HepG2 (cell line): ENCODE data around the gene ZNF865. TPM values are rescaled to one million over a fixed set of nuclear protein-coding genes. Genes with fewer than 3 reads are reported as not detected.

Experiments used
- ATM ChIP-seq: fragments of 450-650 bp; IDR thresholded peaks from 2 replicates; pipeline ENCODE4 v1.7.1; 2017; ENCODE audit warnings: mild to moderate bottlenecking, borderline replicate concordance
- CREB1 ChIP-seq, 2 experiments: fragments of 450-650 bp in 1 of 2; IDR thresholded peaks; 2 replicates each; pipeline ENCODE4 v1.6.1; 2016 to 2017; ENCODE audit warnings: control low read depth in 1 of 2, mild to moderate bottlenecking in 1 of 2, missing compliant biosample characterization in 1 of 2, missing genetic modification characterization in 1 of 2
- FOXJ3 ChIP-seq: sonication (generic); formaldehyde crosslinking; IDR thresholded peaks from 2 replicates; pipeline ENCODE4 v1.4.0; 2020; ENCODE audit warnings: missing genetic modification reagents, mild to moderate bottlenecking, borderline replicate concordance
- GATA4 ChIP-seq: sonication (generic); IDR thresholded peaks from 2 replicates; pipeline ENCODE4 v1.6.1; 2016; ENCODE audit warnings: antibody characterized with exemption, low read depth, borderline replicate concordance
- HMG20B ChIP-seq: conservative IDR thresholded peaks from 2 replicates; pipeline ENCODE4 v1.6.1; 2016; ENCODE audit warnings: missing genetic modification reagents, missing compliant biosample characterization
- HMGA1 ChIP-seq: sonication (generic); formaldehyde crosslinking; conservative IDR thresholded peaks from 2 replicates; pipeline ENCODE4 v1.4.0; 2020; ENCODE audit warnings: missing genetic modification reagents
- MAF1 ChIP-seq: sonication (generic); formaldehyde crosslinking; IDR thresholded peaks from 2 replicates; pipeline ENCODE4 v1.5.0; 2020; ENCODE audit warnings: missing genetic modification reagents, borderline replicate concordance
- MBNL3 ChIP-seq: fragments of 250-450 bp; sonication (Bioruptor Pico); conservative IDR thresholded peaks from 2 replicates; pipeline ENCODE4 v1.8.0; 2022; ENCODE audit warnings: mild to moderate bottlenecking, inconsistent platforms
- MEF2D ChIP-seq: sonication (generic); formaldehyde crosslinking; IDR thresholded peaks from 2 replicates; pipeline ENCODE4 v1.5.1; 2020; ENCODE audit warnings: mild to moderate bottlenecking, missing genetic modification reagents
- SP4 ChIP-seq: sonication (generic); formaldehyde crosslinking; IDR thresholded peaks from 2 replicates; pipeline ENCODE4 v1.8.1; 2023; ENCODE audit warnings: mild to moderate bottlenecking, missing genetic modification reagents
- TBL1XR1 ChIP-seq: fragments of 150-350 bp; IDR thresholded peaks from 2 replicates; pipeline ENCODE4 v1.6.1; 2014; ENCODE audit warnings: borderline replicate concordance, low read length; ENCODE audit not compliant: partially characterized antibody
- THAP11 ChIP-seq: IDR thresholded peaks from 2 replicates; pipeline ENCODE4 v1.6.1; 2016; ENCODE audit warnings: missing biosample characterization, missing genetic modification reagents
- TSC22D2 ChIP-seq: sonication (generic); formaldehyde crosslinking; IDR thresholded peaks from 2 replicates; pipeline ENCODE4 v1.5.1; 2020; ENCODE audit warnings: missing genetic modification reagents, mild to moderate bottlenecking, borderline replicate concordance
- ZKSCAN5 ChIP-seq: sonication (generic); formaldehyde crosslinking; IDR thresholded peaks from 2 replicates; pipeline ENCODE4 v1.5.1; 2020; ENCODE audit warnings: mild to moderate bottlenecking, missing genetic modification reagents
- ZMAT3 ChIP-seq: sonication (generic); formaldehyde crosslinking; conservative IDR thresholded peaks from 2 replicates; pipeline ENCODE4 v1.7.0; 2021; ENCODE audit warnings: missing genetic modification reagents
- ZNF180 ChIP-seq: sonication (generic); formaldehyde crosslinking; IDR thresholded peaks from 2 replicates; pipeline ENCODE4 v1.4.0; 2020; ENCODE audit warnings: low read depth, missing genetic modification reagents, borderline replicate concordance
- ZNF263 ChIP-seq: sonication (generic); formaldehyde crosslinking; IDR thresholded peaks from 2 replicates; pipeline ENCODE4 v1.4.0; 2020; ENCODE audit warnings: missing genetic modification reagents
- ZNF296 ChIP-seq: sonication (generic); formaldehyde crosslinking; conservative IDR thresholded peaks from 2 replicates; pipeline ENCODE4 v1.5.0; 2020; ENCODE audit warnings: mild to moderate bottlenecking, missing genetic modification reagents
- ZNF503 ChIP-seq: sonication (generic); formaldehyde crosslinking; IDR thresholded peaks from 2 replicates; pipeline ENCODE4 v1.4.0; 2020; ENCODE audit warnings: missing genetic modification reagents
- ZNF619 ChIP-seq: sonication (generic); formaldehyde crosslinking; IDR thresholded peaks from 2 replicates; pipeline ENCODE4 v1.4.0; 2020; ENCODE audit warnings: mild to moderate bottlenecking, missing genetic modification reagents
- ZNF652 ChIP-seq: IDR thresholded peaks from 2 replicates; pipeline ENCODE4 v1.6.1; 2016; ENCODE audit warnings: low read depth, borderline replicate concordance
- ZNF670 ChIP-seq: sonication (generic); formaldehyde crosslinking; IDR thresholded peaks from 2 replicates; pipeline ENCODE4 v1.8.0; 2022; ENCODE audit warnings: mild to moderate bottlenecking, missing genetic modification reagents, borderline replicate concordance
- ZNF839 ChIP-seq: sonication (generic); formaldehyde crosslinking; IDR thresholded peaks from 2 replicates; pipeline ENCODE4 v1.4.0; 2020; ENCODE audit warnings: missing genetic modification reagents, mild to moderate bottlenecking, borderline replicate concordance
- polyA plus RNA-seq, 8 experiments: library from polyadenylated mRNA; depleted of rRNA in 3 of 8; stranded (reverse) in 7 of 8; unstranded in 1 of 8; fragments of >200 nt; fragmentation: Illumina TruSeq in 4 of 8; extraction: Trizol in 4 of 8; gene quantifications; 2 replicates each; pipeline versions ENCODE4 v1.2.1 to v1.2.3, GENCODE V29; 2011 to 2016; ENCODE audit warnings: low read depth in 4 of 8, missing spikeins in 1 of 8, mixed read lengths in 1 of 8; ENCODE audit not compliant: insufficient read depth in 1 of 8
- total RNA-seq, 5 experiments: library from RNA; depleted of rRNA; stranded (reverse); fragments of >200 nt; fragmentation: Illumina TruSeq; extraction: Trizol; gene quantifications; 2 replicates each; pipeline ENCODE4 v1.2.3, GENCODE V29; 2016; ENCODE audit warnings: low read depth in 1 of 5
- TF ChIP-seq, protein P1 (sequence below): sonication (generic); formaldehyde crosslinking; IDR thresholded peaks from 2 replicates; pipeline ENCODE4 v1.5.0; 2020; ENCODE audit warnings: missing genetic modification reagents, mild to moderate bottlenecking, borderline replicate concordance
- TF ChIP-seq, protein P2 (sequence below): sonication (generic); formaldehyde crosslinking; IDR thresholded peaks from 2 replicates; pipeline ENCODE4 v1.8.0; 2022; ENCODE audit warnings: missing genetic modification reagents, mild to moderate bottlenecking, inconsistent platforms, borderline replicate concordance
- TF ChIP-seq, protein P3 (sequence below): sonication (generic); formaldehyde crosslinking; IDR thresholded peaks from 2 replicates; pipeline ENCODE4 v1.4.0; 2020; ENCODE audit warnings: missing genetic modification reagents

Gene ZNF865
- total and polyA plus RNA-seq, 2 of the 13 experiments (the other 11 are each of a cell fraction or from before 2014, with no cell fraction given), result 0.93 to 1.0 TPM

DNA sequence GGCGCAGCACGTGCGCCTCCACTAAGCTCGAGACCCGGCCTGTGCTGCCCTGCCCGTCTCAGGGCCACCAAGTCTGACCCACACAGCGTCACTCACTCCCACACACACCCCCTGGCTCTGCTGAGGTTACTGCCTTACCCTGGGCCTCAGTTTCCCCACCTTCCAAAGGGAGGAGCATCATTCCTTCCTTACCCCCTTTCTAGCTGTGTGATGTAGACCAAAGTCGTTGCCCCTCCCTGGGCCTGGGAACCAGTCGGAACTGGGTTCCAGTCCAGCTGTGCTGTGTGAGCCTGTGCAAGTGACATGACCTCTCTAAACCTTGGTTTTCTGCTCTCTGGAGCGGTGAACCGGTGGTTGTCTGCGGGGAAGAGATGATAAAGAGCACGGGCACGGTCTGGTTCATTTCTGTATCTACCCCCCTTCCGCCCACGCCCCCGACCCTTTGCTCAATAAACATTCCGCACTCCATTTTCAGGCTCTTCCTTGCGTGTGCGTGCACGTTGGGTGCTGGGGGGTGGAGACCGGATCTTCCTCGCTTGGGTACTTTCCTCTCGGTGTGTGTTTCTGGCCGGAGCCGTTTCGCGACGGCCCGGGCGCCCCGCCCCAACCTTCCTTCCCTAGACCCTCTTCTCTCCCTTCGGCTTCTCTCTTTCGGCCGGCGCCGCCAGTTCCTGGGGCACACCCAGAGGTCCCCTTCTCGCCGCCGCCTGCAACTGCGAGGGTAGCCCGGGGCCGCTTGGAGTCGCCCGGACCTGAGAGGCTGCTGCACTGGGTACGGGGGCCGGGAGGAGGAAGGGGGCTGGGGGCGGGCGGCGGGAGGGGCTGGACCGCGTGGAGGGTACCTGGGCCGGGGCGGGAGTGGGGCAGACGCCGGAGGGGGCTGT is 37.8 kb downstream of the ZNF865 start, which contains the start of gene ZNF581 (continued):
- no peak; the same call in 1 of the 2 replicates for TF ChIP-seq ZNF503 (CRISPR knock-in tag)
- TF ChIP-seq TSC22D2 (CRISPR knock-in tag), result no peak
- no peak for TF ChIP-seq HMG20B (CRISPR knock-in tag)
- no peak for TF ChIP-seq MBNL3 (CRISPR knock-in tag)
- TF ChIP-seq, protein P1, sequence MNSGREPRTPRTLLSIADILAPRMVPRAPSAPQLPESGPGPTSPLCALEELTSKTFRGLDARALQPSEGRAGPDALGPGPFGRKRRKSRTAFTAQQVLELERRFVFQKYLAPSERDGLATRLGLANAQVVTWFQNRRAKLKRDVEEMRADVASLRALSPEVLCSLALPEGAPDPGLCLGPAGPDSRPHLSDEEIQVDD (CRISPR knock-in tag), result no peak
- TF ChIP-seq ATM, result no peak
- 0 out of 2 replicates have a peak, but pooled peaks have one; percentile 13 for TF ChIP-seq FOXJ3
- TF ChIP-seq ZKSCAN5, result no peak
- TF ChIP-seq, protein P2, sequence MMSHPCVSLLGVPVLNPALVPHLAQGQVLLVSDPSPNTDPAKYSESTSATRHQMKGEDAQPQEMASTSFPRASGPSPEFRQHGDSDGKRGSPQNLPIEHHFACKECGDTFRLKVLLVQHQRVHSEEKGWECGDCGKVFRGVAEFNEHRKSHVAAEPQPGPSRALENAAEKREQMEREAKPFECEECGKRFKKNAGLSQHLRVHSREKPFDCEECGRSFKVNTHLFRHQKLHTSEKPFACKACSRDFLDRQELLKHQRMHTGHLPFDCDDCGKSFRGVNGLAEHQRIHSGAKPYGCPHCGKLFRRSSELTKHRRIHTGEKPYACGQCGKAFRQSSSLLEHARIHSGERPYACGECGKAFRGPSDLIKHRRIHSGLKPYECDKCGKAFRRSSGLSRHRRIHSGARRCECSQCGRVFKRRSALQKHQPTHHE, result no peak
- peak; percentile 22; the same call in 1 of the 2 replicates for TF ChIP-seq GATA4
- peak; percentile 54; the same call in 1 of the 2 replicates for TF ChIP-seq SP4
- no peak for TF ChIP-seq ZNF180
- TF ChIP-seq, protein P3, sequence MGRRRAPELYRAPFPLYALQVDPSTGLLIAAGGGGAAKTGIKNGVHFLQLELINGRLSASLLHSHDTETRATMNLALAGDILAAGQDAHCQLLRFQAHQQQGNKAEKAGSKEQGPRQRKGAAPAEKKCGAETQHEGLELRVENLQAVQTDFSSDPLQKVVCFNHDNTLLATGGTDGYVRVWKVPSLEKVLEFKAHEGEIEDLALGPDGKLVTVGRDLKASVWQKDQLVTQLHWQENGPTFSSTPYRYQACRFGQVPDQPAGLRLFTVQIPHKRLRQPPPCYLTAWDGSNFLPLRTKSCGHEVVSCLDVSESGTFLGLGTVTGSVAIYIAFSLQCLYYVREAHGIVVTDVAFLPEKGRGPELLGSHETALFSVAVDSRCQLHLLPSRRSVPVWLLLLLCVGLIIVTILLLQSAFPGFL (CRISPR knock-in tag), result no peak
- TF ChIP-seq ZNF263 (CRISPR knock-in tag), result no peak
- TF ChIP-seq MEF2D (CRISPR knock-in tag), result peak; percentile 37; the same call in 1 of the 2 replicates
- TF ChIP-seq TBL1XR1, result peak; percentile 34
- TF ChIP-seq ZNF839 (CRISPR knock-in tag), result no peak
- peak; percentile 90 for TF ChIP-seq THAP11 (CRISPR knock-in tag)
- no peak for TF ChIP-seq MAF1 (CRISPR knock-in tag)
- peak; percentile 42; the same call in 1 of the 2 replicates for TF ChIP-seq ZNF619 (CRISPR knock-in tag)
- TF ChIP-seq ZMAT3, result no peak
- TF ChIP-seq CREB1 (IDR thresholded peaks at IDR 0.05), result peak; percentile 17; the same call in 1 of the 2 replicates
- peak; percentile 69; the same call in 1 of the 2 replicates for TF ChIP-seq CREB1 (CRISPR knock-in tag; IDR thresholded peaks at IDR 0.05)
- no peak for TF ChIP-seq ZNF652 (CRISPR knock-in tag)
- TF ChIP-seq ZNF670 (CRISPR knock-in tag), result no peak
- no peak for TF ChIP-seq ZNF296
- no peak for TF ChIP-seq HMGA1 (CRISPR knock-in tag)
